Small intestine (tissue), 7 donors: ENCODE measurements around the gene UMODL1. TPM values are rescaled to one million over a fixed set of nuclear protein-coding genes. Genes with fewer than 3 reads are reported as not detected.

Experiments
- DNase-seq, 2 donors: peaks; one replicate each; pipeline versions ENCODE4 v3.0.0 to v3.0.0-alpha.2; 2013
- FAIRE-seq: peaks from 2 replicates; lab custom pipeline; 2012; peaks lifted over from hg19 to GRCh38; lab: Jason Lieb, UNC
- H3K27ac ChIP-seq, 3 donors: one replicate each; pipeline ENCODE4 v1.5.1; 2013; ENCODE audit warnings: low read length in 2 of 3, mild to moderate bottlenecking in 2 of 3, control low read depth in 1 of 3, inconsistent platforms in 1 of 3, low read depth in 1 of 3, moderate library complexity in 1 of 3
- H3K27me3 ChIP-seq, 3 donors: one replicate each; pipeline ENCODE4 v1.6.1; 2013; ENCODE audit warnings: low read length in 3 of 3, inconsistent platforms in 1 of 3; ENCODE audit not compliant: control insufficient read depth in 3 of 3, insufficient read depth in 3 of 3
- H3K36me3 ChIP-seq, 3 donors: one replicate each; pipeline ENCODE4 v1.6.1; 2013; ENCODE audit warnings: low read length in 3 of 3, inconsistent platforms in 1 of 3, low read depth in 1 of 3, mild to moderate bottlenecking in 1 of 3, moderate library complexity in 1 of 3; ENCODE audit not compliant: control insufficient read depth in 3 of 3, insufficient read depth in 2 of 3
- H3K4me1 ChIP-seq, 3 donors: one replicate each; pipeline ENCODE4 v1.6.1; 2013; ENCODE audit warnings: low read length in 2 of 3, inconsistent platforms in 1 of 3, low read depth in 1 of 3, mild to moderate bottlenecking in 1 of 3, moderate library complexity in 1 of 3; ENCODE audit not compliant: control insufficient read depth in 3 of 3, insufficient read depth in 2 of 3
- H3K4me3 ChIP-seq, 3 donors: one replicate each; pipeline ENCODE4 v1.5.1; 2013; ENCODE audit warnings: low read length in 3 of 3, control low read depth in 1 of 3, inconsistent platforms in 1 of 3, low read depth in 1 of 3, mild to moderate bottlenecking in 1 of 3, moderate library complexity in 1 of 3
- H3K9me3 ChIP-seq, 2 donors: one replicate each; pipeline ENCODE4 v1.6.1; 2013; ENCODE audit warnings: low read depth in 1 of 2, low read length in 1 of 2; ENCODE audit not compliant: control insufficient read depth in 2 of 2, insufficient read depth in 1 of 2
- WGBS, 3 donors: extraction: QIAGEN DNeasy Blood & Tissue Kit; methylation state at CpG; one replicate each; pipeline ENCODE4 v1.1.7; 2013; 5-methylcytosine and 5-hydroxymethylcytosine counted together
- polyA plus RNA-seq, 4 donors: library from polyadenylated mRNA; stranded (reverse) in 3 of 4; unstranded in 1 of 4; fragments of 200-250 nt in 3 of 4; fragments of 120-200 nt in 1 of 4; gene quantifications; one replicate each; pipeline versions ENCODE4 v1.2.1 to v1.2.3, GENCODE V29; 2013
- donor health status: healthy with polysubstance abuse.
- donor health status: control.
- donor health status: control.
- donor health status: Bipolar disorder and iron deficiency.
- donor health status: healthy.

UMODL1 gene
- polyA plus RNA-seq, 4 donors: 0.43 to 0.67 (median 0.44) TPM; not detected in 1

- WGBS, 3 donors: 90 to 98% (median 94%) methylated on average over 7 of the region's 7 CpGs
Observed at GRCh38 chr21:42041246-42041645, 29.9 kb upstream of the UMODL1 start.

GRCh38 chr21:42041711-42042110, 29.4 kb upstream of the UMODL1 start:
- Histone ChIP-seq H3K27me3 (no peaks in the 10 kb centered on the region), H3K36me3 (peaks cover 0 to 4% (median 0%) of the 10 kb centered on the region in 3 donors), H3K27ac (no peak overlapping the region), H3K9me3 (peaks cover 0 to 9% of the 10 kb centered on the region in 2 donors), H3K4me3 (no peak overlapping the region), H3K4me1 (peaks cover 0 to 28% (median 2%) of the 10 kb centered on the region in 3 donors)
- DNase-seq: no peak
- 53 to 60% (median 55%) methylated on average over 4 of the region's 4 CpGs for WGBS, 3 donors
- FAIRE-seq: no peak

More at GRCh38 chr21:42041246-42041645, 29.9 kb upstream of the UMODL1 start:
- no peaks in the 10 kb centered on the region for H3K27me3 ChIP-seq
- DNase-seq: no peak
- no peak for FAIRE-seq
- peak overlapping the region in 1 of 3 donors; percentile 78 for H3K27ac ChIP-seq
- H3K4me1 ChIP-seq: peaks cover 0 to 28% (median 2%) of the 10 kb centered on the region in 3 donors
- H3K9me3 ChIP-seq: peaks cover 0 to 9% of the 10 kb centered on the region in 2 donors
- H3K36me3 ChIP-seq: peaks cover 0 to 4% (median 0%) of the 10 kb centered on the region in 3 donors
- H3K4me3 ChIP-seq: no peak overlapping the region

DNA sequence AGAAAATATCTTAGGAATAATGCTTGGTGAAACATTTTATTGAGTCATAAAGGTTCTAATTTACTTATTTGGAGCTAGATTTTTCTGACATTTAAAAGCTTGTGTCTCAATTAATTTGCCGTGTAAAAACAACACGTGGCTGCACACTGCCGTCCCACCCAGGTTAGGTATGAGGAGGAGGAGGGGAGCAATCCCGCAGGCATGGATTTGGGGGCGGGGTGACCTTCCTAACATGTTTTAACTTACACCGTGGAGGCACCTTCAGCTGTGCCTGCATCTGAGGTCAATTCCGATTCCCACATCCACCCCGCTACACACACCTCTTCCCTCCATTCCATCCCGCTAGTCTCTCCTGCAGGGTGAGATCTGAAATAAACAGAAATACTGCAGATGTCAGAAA, 28.5 kb upstream of the UMODL1 start:
- Histone ChIP-seq H3K4me1 (peaks cover 0 to 25% (median 2%) of the 10 kb centered on the region in 3 donors), H3K27ac (no peak overlapping the region), H3K27me3 (no peaks in the 10 kb centered on the region), H3K9me3 (peaks cover 0 to 9% of the 10 kb centered on the region in 2 donors), H3K36me3 (peaks cover 0 to 4% (median 0%) of the 10 kb centered on the region in 3 donors), H3K4me3 (no peak overlapping the region)
- FAIRE-seq: no peak
- no peak for DNase-seq
- WGBS, 3 donors: 55 to 80% (median 69%) methylated on average over 9 of the region's 9 CpGs

DNA sequence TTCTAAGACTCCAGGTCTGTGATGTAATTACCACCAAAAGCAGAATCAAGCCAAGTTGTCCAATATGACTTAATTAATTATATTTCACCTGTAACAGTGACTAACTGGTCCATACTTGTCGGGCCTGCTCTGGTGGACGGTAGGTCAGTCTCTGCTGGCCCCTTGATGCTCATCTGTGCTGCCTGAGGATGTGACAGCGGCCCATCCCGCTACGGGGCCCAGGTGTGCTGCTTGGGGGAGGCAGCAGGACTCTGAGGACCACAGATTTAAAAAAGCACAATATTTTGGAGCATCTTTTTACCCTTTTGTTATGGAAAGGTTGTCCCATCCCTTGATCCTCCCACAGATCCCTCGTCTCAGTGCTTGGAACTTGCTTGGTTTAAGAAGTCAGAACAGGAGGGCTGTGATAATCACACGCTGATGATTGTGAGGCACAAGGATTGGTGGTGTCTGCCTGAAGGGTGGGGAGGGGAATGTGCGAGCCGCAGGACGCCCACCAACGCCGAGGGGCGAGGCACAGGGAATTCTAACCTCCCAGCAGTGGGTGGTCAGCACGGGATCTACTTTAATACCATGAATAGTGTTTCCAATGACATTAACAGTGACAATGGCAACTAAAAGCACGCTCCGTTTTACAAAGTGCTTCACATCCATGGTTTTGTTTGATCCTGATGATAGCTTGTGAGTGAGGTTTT, 27.8 kb upstream of the UMODL1 start:
- H3K36me3 ChIP-seq: peaks cover 0 to 4% (median 0%) of the 10 kb centered on the region in 3 donors
- WGBS, 3 donors: 82 to 88% (median 87%) methylated on average over 16 of the region's 16 CpGs
- H3K27ac ChIP-seq: no peak overlapping the region
- H3K27me3 ChIP-seq: no peaks in the 10 kb centered on the region
- peaks cover 0 to 9% of the 10 kb centered on the region in 2 donors for H3K9me3 ChIP-seq
- H3K4me1 ChIP-seq: peaks cover 0 to 20% (median under 1%) of the 10 kb centered on the region in 3 donors
- no peak overlapping the region for H3K4me3 ChIP-seq
- no peak for DNase-seq
- no peak for FAIRE-seq

DNA sequence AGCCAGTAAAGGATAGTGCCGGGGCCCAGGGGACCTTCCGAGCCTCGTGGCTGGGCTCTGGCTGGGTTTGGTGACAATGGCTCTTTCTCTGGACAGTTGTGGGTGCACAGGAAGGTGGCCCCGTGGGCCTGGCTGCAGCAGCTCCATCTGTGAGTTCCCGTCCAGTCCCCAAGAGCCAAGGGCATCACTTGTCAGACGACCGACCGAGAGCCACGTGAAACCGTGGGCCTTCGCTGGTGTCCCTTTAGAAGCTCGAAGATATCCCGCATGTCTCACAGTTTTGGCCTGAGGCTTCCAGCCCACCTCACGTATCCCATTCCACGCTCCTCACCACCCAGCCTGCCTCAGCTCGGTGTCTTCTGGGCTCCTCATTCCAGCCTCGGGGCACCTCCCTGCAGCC, 27.2 kb upstream of the UMODL1 start:
- H3K4me3 ChIP-seq: no peak overlapping the region
- FAIRE-seq (no peak), DNase-seq (no peak)
- H3K27ac ChIP-seq: no peak overlapping the region
- H3K9me3 ChIP-seq: peaks cover 0 to 3% of the 10 kb centered on the region in 2 donors
- no peaks in the 10 kb centered on the region for H3K36me3 ChIP-seq
- peaks cover 0 to 14% (median 0%) of the 10 kb centered on the region in 3 donors for H3K4me1 ChIP-seq
- whole genome bisulfite sequencing, 3 donors: 88 to 90% (median 90%) methylated on average over 17 of the region's 17 CpGs
- no peaks in the 10 kb centered on the region for H3K27me3 ChIP-seq

- no peaks in the 10 kb centered on the region for H3K36me3 ChIP-seq
- no peaks in the 10 kb centered on the region for H3K9me3 ChIP-seq
- DNase-seq: no peak
- no peak overlapping the region for H3K27ac ChIP-seq
- peaks cover 0 to 4% (median 0%) of the 10 kb centered on the region in 3 donors for H3K4me1 ChIP-seq
- no peak for FAIRE-seq
- H3K27me3 ChIP-seq: no peaks in the 10 kb centered on the region
- H3K4me3 ChIP-seq: no peak overlapping the region
- WGBS, 3 donors: 85 to 92% (median 90%) methylated on average over 7 of the region's 7 CpGs
Observed at GRCh38 chr21:42044871-42045495, 26.1 kb upstream of the UMODL1 start.

- Histone ChIP-seq H3K4me1 (no peaks in the 10 kb centered on the region), H3K9me3 (no peaks in the 10 kb centered on the region), H3K36me3 (no peaks in the 10 kb centered on the region), H3K4me3 (no peak overlapping the region), H3K27ac (peak overlapping the region in 1 of 3 donors; percentile 63), H3K27me3 (no peaks in the 10 kb centered on the region)
- FAIRE-seq: no peak
- peak in 1 of 2 donors; percentile 28 for DNase-seq
- 72 to 80% (median 79%) methylated on average over 19 of the region's 19 CpGs for WGBS, 3 donors
Observed at GRCh38 chr21:42047821-42048613, 23.1 kb upstream of the UMODL1 start.
